Neural cell (in vitro differentiated cells): ENCODE measurements around the gene GPC3. TPM values are rescaled to one million over a fixed set of nuclear protein-coding genes. Genes with fewer than 3 reads are reported as not detected.

Experiments
- H2AFZ ChIP-seq: fragments of 200-600, 300-800 bp; sonication (generic), shearing (Covaris generic); 2 replicates; pipeline ENCODE4 v1.6.0; 2014; ENCODE audit warnings: low read depth, mild to moderate bottlenecking, antibody characterized with exemption, low read length, moderate library complexity
- H3F3A ChIP-seq: fragments of 200-600 bp; shearing (Covaris generic); 2 replicates; pipeline ENCODE4 v1.6.1; 2016; ENCODE audit warnings: mild to moderate bottlenecking, moderate library complexity, mixed read lengths, antibody characterized with exemption, low read length; ENCODE audit not compliant: insufficient read depth, poor library complexity, severe bottlenecking
- H3K27ac ChIP-seq: fragments of 200-600, 300-800 bp; sonication (generic), shearing (Covaris generic); 2 replicates; pipeline ENCODE4 v1.5.1; 2014; ENCODE audit warnings: mild to moderate bottlenecking, low read length, moderate library complexity
- H3K27me3 ChIP-seq: fragments of 300-800, 200-600 bp; sonication (generic), shearing (Covaris generic); 2 replicates; pipeline ENCODE4 v1.6.0; 2014; ENCODE audit warnings: mild to moderate bottlenecking, low read depth, low read length, moderate library complexity; ENCODE audit not compliant: insufficient read depth
- H3K36me3 ChIP-seq: fragments of 300-800, 200-600 bp; sonication (generic), shearing (Covaris generic); 2 replicates; pipeline ENCODE4 v1.5.1; 2014; ENCODE audit warnings: mild to moderate bottlenecking, antibody characterized with exemption, low read length, moderate library complexity; ENCODE audit not compliant: insufficient read depth
- H3K4me2 ChIP-seq: fragments of 300-800, 200-600 bp; sonication (generic), shearing (Covaris generic); 2 replicates; pipeline ENCODE4 v1.6.0; 2014; ENCODE audit warnings: mild to moderate bottlenecking, low read length
- H3K4me3 ChIP-seq: fragments of 300-800, 200-600 bp; sonication (generic), shearing (Covaris generic); 2 replicates; pipeline ENCODE4 v1.5.1; 2014; ENCODE audit warnings: mild to moderate bottlenecking, low read length, moderate library complexity
- H3K79me2 ChIP-seq: fragments of 200-600 bp; shearing (Covaris generic); replicated peaks from 2 replicates; pipeline ENCODE4 v1.6.0; 2014; ENCODE audit warnings: mild to moderate bottlenecking, low read length, moderate library complexity; ENCODE audit not compliant: insufficient read depth
- H3K9ac ChIP-seq: fragments of 300-800, 200-600 bp; sonication (generic), shearing (Covaris generic); 2 replicates; pipeline ENCODE4 v1.6.1; 2016; ENCODE audit warnings: mild to moderate bottlenecking, low read length, mixed read lengths
- H3K9me2 ChIP-seq: fragments of 200-600 bp; shearing (Covaris generic); 2 replicates; pipeline ENCODE4 v1.6.1; 2016; ENCODE audit warnings: mild to moderate bottlenecking, low read length, mixed read lengths; ENCODE audit not compliant: insufficient read depth
- H3K9me3 ChIP-seq: fragments of 200-600, 300-800 bp; sonication (generic), shearing (Covaris generic); 2 replicates; pipeline ENCODE4 v1.6.1; 2016; ENCODE audit warnings: mild to moderate bottlenecking, mixed run types, low read length, moderate library complexity, mixed read lengths
- H4K20me1 ChIP-seq: fragments of 200-600 bp; shearing (Covaris generic); 2 replicates; pipeline ENCODE4 v1.6.1; 2016; ENCODE audit warnings: mild to moderate bottlenecking, mixed run types; ENCODE audit not compliant: insufficient read depth
- EP300 ChIP-seq: fragments of 450-650 bp; conservative IDR thresholded peaks from 2 replicates; pipeline ENCODE4 v1.6.1; 2014; ENCODE audit warnings: antibody characterized with exemption, mild to moderate bottlenecking, moderate library complexity; ENCODE audit not compliant: poor library complexity, severe bottlenecking
- EZH2 ChIP-seq: fragments of 200-600, 300-800 bp; shearing (Covaris generic), sonication (generic); IDR thresholded peaks from 2 replicates; pipeline ENCODE4 v1.6.1; 2014; ENCODE audit warnings: antibody characterized with exemption, low read length, borderline replicate concordance, mild to moderate bottlenecking; ENCODE audit not compliant: insufficient read depth, poor library complexity, severe bottlenecking
- MXI1 ChIP-seq: fragments of 450-650 bp; conservative IDR thresholded peaks from 2 replicates; pipeline ENCODE4 v1.6.1; 2014; ENCODE audit warnings: antibody characterized with exemption, mild to moderate bottlenecking; ENCODE audit not compliant: poor library complexity, severe bottlenecking
- POLR2AphosphoS5 ChIP-seq: IDR thresholded peaks from 2 replicates; pipeline ENCODE4 v1.6.1; 2012
- RAD21 ChIP-seq: fragments of 450-650 bp; conservative IDR thresholded peaks from 2 replicates; pipeline ENCODE4 v1.6.1; 2014; ENCODE audit warnings: antibody characterized with exemption, mild to moderate bottlenecking, moderate library complexity
- SMC3 ChIP-seq: fragments of 450-650 bp; conservative IDR thresholded peaks from 2 replicates; pipeline ENCODE4 v1.6.1; 2014; ENCODE audit warnings: antibody characterized with exemption, mild to moderate bottlenecking, moderate library complexity; ENCODE audit not compliant: poor library complexity
- TAF1 ChIP-seq: IDR thresholded peaks from 2 replicates; pipeline ENCODE4 v1.6.1; 2012; ENCODE audit warnings: low read depth
- polyA plus RNA-seq: library from polyadenylated mRNA; depleted of rRNA; stranded (reverse); fragments of >200 nt; gene quantifications from 2 replicates; pipeline ENCODE4 v1.2.3, GENCODE V29; 2014
- TF ChIP-seq, protein P1 (sequence below): fragments of 450-650 bp; IDR thresholded peaks from 2 replicates; pipeline ENCODE4 v1.5.1; 2014; ENCODE audit warnings: antibody characterized with exemption, mild to moderate bottlenecking, moderate library complexity; ENCODE audit not compliant: poor library complexity, severe bottlenecking
- TF ChIP-seq, protein P2 (sequence below): IDR thresholded peaks from 2 replicates; pipeline ENCODE4 v1.6.1; 2012; ENCODE audit warnings: borderline replicate concordance

Gene GPC3
- polyA plus RNA-seq, 1 donor from 2014 or later = 2.1 TPM

DNA sequence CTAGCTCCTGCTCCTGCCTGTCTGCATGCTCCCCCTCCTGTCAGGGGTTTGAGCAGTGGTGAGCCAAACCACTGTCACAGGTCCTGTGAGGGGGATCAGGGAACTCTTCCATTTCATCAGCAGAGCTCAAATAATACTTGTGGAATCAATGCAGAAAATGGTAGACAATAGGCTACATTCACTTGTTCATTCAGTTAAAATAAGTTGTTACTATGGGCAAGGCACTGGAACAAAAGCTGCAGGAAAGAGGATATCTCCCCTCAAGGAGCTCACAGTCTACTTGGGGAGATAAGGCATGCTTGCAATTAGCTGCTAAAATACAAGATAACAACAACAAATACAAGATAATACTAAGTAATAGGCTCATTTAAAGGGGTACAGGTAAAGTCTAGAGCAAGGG lies 117.1 kb downstream of the GPC3 start:
- Histone ChIP-seq H4K20me1 (no peaks in the 10 kb centered on the region), H3K9ac (no peak overlapping the region), H3K9me2 (no peaks in the 10 kb centered on the region), H3K4me2 (no peak overlapping the region), H3K27ac (no peak overlapping the region), H3K9me3 (no peaks in the 10 kb centered on the region), H3K79me2 (no peaks in the 10 kb centered on the region), H2AFZ (no peak overlapping the region), H3K36me3 (no peaks in the 10 kb centered on the region), H3K4me3 (no peak overlapping the region), H3F3A (no peaks in the 10 kb centered on the region), H3K27me3 (no peaks in the 10 kb centered on the region)
- TF ChIP-seq, protein P1, sequence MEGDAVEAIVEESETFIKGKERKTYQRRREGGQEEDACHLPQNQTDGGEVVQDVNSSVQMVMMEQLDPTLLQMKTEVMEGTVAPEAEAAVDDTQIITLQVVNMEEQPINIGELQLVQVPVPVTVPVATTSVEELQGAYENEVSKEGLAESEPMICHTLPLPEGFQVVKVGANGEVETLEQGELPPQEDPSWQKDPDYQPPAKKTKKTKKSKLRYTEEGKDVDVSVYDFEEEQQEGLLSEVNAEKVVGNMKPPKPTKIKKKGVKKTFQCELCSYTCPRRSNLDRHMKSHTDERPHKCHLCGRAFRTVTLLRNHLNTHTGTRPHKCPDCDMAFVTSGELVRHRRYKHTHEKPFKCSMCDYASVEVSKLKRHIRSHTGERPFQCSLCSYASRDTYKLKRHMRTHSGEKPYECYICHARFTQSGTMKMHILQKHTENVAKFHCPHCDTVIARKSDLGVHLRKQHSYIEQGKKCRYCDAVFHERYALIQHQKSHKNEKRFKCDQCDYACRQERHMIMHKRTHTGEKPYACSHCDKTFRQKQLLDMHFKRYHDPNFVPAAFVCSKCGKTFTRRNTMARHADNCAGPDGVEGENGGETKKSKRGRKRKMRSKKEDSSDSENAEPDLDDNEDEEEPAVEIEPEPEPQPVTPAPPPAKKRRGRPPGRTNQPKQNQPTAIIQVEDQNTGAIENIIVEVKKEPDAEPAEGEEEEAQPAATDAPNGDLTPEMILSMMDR = no peak
- TF ChIP-seq TAF1 (no peak), MXI1 (no peak), SMC3 (no peak), RAD21 (no peak), POLR2AphosphoS5 (no peak), EP300 (no peak), EZH2 (no peak)
- TF ChIP-seq, protein P2, sequence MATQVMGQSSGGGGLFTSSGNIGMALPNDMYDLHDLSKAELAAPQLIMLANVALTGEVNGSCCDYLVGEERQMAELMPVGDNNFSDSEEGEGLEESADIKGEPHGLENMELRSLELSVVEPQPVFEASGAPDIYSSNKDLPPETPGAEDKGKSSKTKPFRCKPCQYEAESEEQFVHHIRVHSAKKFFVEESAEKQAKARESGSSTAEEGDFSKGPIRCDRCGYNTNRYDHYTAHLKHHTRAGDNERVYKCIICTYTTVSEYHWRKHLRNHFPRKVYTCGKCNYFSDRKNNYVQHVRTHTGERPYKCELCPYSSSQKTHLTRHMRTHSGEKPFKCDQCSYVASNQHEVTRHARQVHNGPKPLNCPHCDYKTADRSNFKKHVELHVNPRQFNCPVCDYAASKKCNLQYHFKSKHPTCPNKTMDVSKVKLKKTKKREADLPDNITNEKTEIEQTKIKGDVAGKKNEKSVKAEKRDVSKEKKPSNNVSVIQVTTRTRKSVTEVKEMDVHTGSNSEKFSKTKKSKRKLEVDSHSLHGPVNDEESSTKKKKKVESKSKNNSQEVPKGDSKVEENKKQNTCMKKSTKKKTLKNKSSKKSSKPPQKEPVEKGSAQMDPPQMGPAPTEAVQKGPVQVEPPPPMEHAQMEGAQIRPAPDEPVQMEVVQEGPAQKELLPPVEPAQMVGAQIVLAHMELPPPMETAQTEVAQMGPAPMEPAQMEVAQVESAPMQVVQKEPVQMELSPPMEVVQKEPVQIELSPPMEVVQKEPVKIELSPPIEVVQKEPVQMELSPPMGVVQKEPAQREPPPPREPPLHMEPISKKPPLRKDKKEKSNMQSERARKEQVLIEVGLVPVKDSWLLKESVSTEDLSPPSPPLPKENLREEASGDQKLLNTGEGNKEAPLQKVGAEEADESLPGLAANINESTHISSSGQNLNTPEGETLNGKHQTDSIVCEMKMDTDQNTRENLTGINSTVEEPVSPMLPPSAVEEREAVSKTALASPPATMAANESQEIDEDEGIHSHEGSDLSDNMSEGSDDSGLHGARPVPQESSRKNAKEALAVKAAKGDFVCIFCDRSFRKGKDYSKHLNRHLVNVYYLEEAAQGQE = no peak

DNA sequence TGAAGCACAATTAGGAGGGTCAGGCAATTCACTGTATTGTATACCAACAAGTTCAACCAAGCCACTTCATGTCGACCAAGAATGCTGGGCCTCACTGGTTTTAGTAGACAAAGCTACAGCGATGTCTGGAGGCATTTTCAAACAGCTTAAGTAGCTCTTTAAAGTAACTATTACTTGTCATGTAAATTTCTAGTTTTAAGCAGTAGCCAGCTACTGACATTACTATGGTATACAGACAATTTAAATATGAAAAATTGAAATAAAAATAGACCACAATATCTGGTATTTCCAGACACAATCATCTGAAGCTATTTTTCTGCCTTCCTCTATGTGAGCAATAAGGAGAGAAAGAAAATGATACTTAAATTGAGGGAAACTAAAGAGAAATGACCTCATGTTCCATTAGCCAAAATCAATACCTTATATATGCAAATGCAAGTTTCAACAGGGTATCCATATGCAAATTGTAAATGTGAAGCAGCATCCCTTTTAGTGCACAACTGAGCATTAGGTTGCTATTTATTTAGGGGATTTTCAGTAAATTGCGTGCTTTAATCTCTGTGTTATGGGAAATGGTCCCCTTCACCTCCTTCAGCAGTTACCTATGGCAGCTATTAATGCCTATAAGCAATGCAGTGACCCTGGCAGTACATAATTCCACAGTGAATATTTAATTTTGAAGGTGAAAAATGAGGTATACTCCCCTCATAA lies 119.5 kb downstream of the GPC3 start:
- H3K4me3 ChIP-seq = no peak overlapping the region
- no peak overlapping the region for H3K27ac ChIP-seq
- H3K9me3 ChIP-seq = no peaks in the 10 kb centered on the region
- H2AFZ ChIP-seq = no peak overlapping the region
- TF ChIP-seq SMC3 (no peak), EZH2 (no peak), POLR2AphosphoS5 (no peak), TAF1 (no peak), RAD21 (no peak), EP300 (no peak), MXI1 (no peak)
- TF ChIP-seq, protein P1 = no peak
- TF ChIP-seq, protein P2 = no peak
- no peaks in the 10 kb centered on the region for H3K79me2 ChIP-seq
- H4K20me1 ChIP-seq = no peaks in the 10 kb centered on the region
- H3K4me2 ChIP-seq = no peak overlapping the region
- H3K36me3 ChIP-seq = no peaks in the 10 kb centered on the region
- H3K9ac ChIP-seq = no peak overlapping the region
- H3F3A ChIP-seq = no peaks in the 10 kb centered on the region
- H3K9me2 ChIP-seq = no peaks in the 10 kb centered on the region
- H3K27me3 ChIP-seq = no peaks in the 10 kb centered on the region
